Stomach smooth muscle (tissue), 2 donors: Measurements from ENCODE around the gene PPP1R12C.

ENCODE experiments used
- H3K27ac ChIP-seq: one replicate; pipeline ENCODE4 v1.7.0; 2013; ENCODE audit warnings: mild to moderate bottlenecking, low read length, inconsistent platforms
- H3K27me3 ChIP-seq, 2 donors: one replicate each; pipeline ENCODE4 v1.7.0; 2013; ENCODE audit warnings: low read length in 2 of 2; ENCODE audit not compliant: insufficient read depth in 2 of 2, control insufficient read depth in 1 of 2
- H3K36me3 ChIP-seq, 2 donors: one replicate each; pipeline ENCODE4 v1.7.0; 2013; ENCODE audit warnings: low read length in 2 of 2; ENCODE audit not compliant: control insufficient read depth in 2 of 2, insufficient read depth in 2 of 2
- H3K4me1 ChIP-seq: one replicate; pipeline ENCODE4 v1.7.0; 2013; ENCODE audit warnings: low read length; ENCODE audit not compliant: control insufficient read depth, insufficient read depth
- H3K4me3 ChIP-seq, 2 donors: one replicate each; pipeline ENCODE4 v1.7.0; 2013; ENCODE audit warnings: low read length in 2 of 2
- H3K9ac ChIP-seq, 2 donors: one replicate each; pipeline ENCODE4 v1.7.0; 2013; ENCODE audit warnings: low read length in 2 of 2, mild to moderate bottlenecking in 1 of 2
- H3K9me3 ChIP-seq, 2 donors: one replicate each; pipeline ENCODE4 v1.7.0; 2013; ENCODE audit warnings: low read length in 2 of 2; ENCODE audit not compliant: control insufficient read depth in 2 of 2
- donor health status: healthy.
- donor health status: Pancreatic carcinoma.

The PPP1R12C gene

DNA sequence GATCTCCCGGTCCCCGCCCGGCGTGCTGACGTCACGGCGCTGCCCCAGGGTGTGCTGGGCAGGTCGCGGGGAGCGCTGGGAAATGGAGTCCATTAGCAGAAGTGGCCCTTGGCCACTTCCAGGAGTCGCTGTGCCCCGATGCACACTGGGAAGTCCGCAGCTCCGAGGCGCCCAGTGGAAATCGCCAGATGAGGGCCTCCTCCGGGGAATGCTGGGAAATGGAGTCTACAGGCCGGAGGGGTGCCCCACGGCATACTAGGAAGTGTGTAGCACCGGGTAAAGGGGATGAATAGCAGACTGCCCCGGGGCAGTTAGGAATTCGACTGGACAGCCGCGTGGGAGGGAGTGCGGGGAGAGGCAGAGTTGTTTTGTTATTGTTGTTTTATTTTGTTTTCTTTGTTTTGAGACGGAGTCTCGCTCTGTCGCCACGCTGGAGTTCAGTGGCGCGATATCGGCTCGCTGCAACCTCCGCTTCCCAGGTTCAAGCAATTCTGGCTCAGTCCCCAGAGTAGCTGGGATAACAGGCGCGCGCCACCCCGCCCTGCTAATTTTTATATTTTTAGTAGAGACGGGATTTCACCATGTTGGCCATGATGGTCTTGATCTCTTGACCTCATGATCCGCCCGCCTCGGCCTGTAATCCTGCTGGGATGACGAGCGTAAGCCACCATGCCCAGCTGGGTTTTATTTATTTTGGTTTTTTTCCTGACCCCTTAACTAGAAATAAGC, 390 bp upstream of the PPP1R12C start:
- H3K4me3 ChIP-seq: peak overlapping the region; percentile 80 to 90
- no peaks in the 10 kb centered on the region for H3K36me3 ChIP-seq
- no peaks in the 10 kb centered on the region for H3K9me3 ChIP-seq
- no peaks in the 10 kb centered on the region for H3K27me3 ChIP-seq
- peak overlapping the region; percentile 63 to 73 for H3K9ac ChIP-seq
- peak overlapping the region; percentile 58 for H3K27ac ChIP-seq
- peaks cover 45% of the 10 kb centered on the region for H3K4me1 ChIP-seq

- Histone ChIP-seq H3K9me3 (no peaks in the 10 kb centered on the region), H3K27ac (peak overlapping the region; percentile 98), H3K4me3 (peak overlapping the region; percentile 94 to 97), H3K9ac (peak overlapping the region; percentile 95 to 97), H3K27me3 (no peaks in the 10 kb centered on the region), H3K4me1 (peaks cover 59% of the 10 kb centered on the region), H3K36me3 (peaks cover 0 to 3% of the 10 kb centered on the region in 2 donors)
Measured at GRCh38 chr19:55116232-55116858, 1.1 kb downstream of the PPP1R12C start.

- peaks cover 64% of the 10 kb centered on the region for H3K4me1 ChIP-seq
- peak overlapping the region; percentile 98 for H3K27ac ChIP-seq
- H3K9me3 ChIP-seq: no peaks in the 10 kb centered on the region
- peak overlapping the region; percentile 94 to 97 for H3K4me3 ChIP-seq
- no peaks in the 10 kb centered on the region for H3K27me3 ChIP-seq
- peaks cover 0 to 3% of the 10 kb centered on the region in 2 donors for H3K36me3 ChIP-seq
- H3K9ac ChIP-seq: peak overlapping the region; percentile 95 to 97
Measured at GRCh38 chr19:55115446-55116065, 1.9 kb downstream of the PPP1R12C start.

- peak overlapping the region; percentile 82 to 95 for H3K9ac ChIP-seq
- H3K4me3 ChIP-seq: peak overlapping the region in 1 of 2 donors; percentile 97
- H3K4me1 ChIP-seq: peaks cover 70% of the 10 kb centered on the region
Measured at GRCh38 chr19:55114566-55115145, 2.8 kb downstream of the PPP1R12C start.

DNA sequence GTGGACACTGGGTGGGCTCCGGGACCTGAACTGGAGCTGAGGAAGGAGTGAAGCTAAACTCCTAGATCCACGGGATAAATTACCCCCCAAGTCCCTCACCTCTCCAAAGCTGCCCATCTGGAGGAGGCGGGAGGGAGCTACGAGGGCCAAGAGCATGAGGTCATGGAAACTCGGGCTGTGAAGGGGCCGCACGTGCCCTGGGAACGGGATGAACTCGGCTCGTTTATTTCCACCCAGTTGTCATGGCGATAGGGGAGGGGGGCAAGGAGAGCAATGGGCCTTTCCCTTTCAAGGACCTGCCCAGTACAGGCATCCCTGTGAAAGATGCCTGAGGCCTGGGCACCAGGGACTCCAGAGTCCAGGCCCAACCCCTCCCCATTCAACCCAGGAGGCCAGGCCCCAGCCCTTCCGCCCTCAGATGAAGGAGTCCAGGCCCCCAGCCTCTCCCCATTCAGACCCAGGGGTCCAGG, 3.8 kb downstream of the PPP1R12C start:
- Histone ChIP-seq H3K4me3 (peak overlapping the region; percentile 21 to 66), H3K36me3 (peaks cover 0 to 13% of the 10 kb centered on the region in 2 donors), H3K27me3 (no peaks in the 10 kb centered on the region), H3K4me1 (peaks cover 78% of the 10 kb centered on the region), H3K9me3 (no peaks in the 10 kb centered on the region), H3K27ac (peak overlapping the region; percentile 98), H3K9ac (peak overlapping the region; percentile 84 to 95)

More at GRCh38 chr19:55114566-55115145, 2.8 kb downstream of the PPP1R12C start:
- Histone ChIP-seq H3K36me3 (peaks cover 0 to 4% of the 10 kb centered on the region in 2 donors), H3K9me3 (no peaks in the 10 kb centered on the region), H3K27ac (peak overlapping the region; percentile 98), H3K27me3 (no peaks in the 10 kb centered on the region)

DNA sequence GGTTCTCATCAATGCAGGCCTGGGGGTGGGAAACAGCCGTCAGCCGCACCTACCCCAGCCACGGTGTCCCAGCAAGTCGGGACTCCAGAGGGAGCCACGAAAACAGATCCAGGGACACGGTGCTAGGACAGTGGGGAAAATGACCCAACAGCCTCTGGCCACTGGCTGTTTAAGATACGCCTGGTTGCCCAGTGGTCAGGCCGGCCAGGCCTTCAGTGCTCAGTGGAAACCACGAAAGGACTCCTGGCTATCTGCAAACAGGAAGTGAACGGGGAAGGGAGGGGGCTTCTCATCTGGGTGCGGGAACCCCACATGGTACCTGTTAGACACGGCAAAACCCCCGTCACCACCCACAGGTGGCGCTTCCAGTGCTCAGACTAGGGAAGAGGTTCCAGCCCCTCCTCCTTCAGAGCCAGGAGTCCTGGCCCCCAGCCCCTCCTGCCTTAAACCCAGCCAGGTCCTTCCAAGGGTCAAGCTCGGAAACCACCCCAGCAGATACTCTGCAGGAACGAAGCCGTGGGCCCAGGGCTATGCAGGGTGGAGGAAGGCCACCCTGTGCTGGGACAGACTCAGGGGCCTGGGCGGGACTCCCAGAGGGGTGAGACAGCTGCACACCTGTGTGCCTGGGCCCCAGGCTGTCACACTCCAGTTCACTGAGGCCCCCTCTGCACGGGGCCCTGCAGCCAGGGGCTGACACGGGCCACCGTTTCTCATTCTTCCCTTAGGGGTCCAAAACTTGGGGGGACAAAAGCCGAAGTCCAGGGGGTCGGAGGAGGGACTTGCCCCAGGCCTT, 4.5 kb downstream of the PPP1R12C start:
- peak overlapping the region; percentile 56 to 84 for H3K9ac ChIP-seq
- no peaks in the 10 kb centered on the region for H3K27me3 ChIP-seq
- H3K27ac ChIP-seq: peak overlapping the region; percentile 98
- peak overlapping the region; percentile 21 to 66 for H3K4me3 ChIP-seq
- peaks cover 0 to 13% of the 10 kb centered on the region in 2 donors for H3K36me3 ChIP-seq
- no peaks in the 10 kb centered on the region for H3K9me3 ChIP-seq
- H3K4me1 ChIP-seq: peaks cover 73% of the 10 kb centered on the region

GRCh38 chr19:55112246-55112776, 5.1 kb downstream of the PPP1R12C start:
- Histone ChIP-seq H3K36me3 (peaks cover 0 to 13% of the 10 kb centered on the region in 2 donors), H3K4me3 (peak overlapping the region; percentile 21 to 66), H3K9me3 (no peaks in the 10 kb centered on the region), H3K27me3 (no peaks in the 10 kb centered on the region), H3K9ac (peak overlapping the region in 1 of 2 donors; percentile 84), H3K27ac (peak overlapping the region; percentile 98), H3K4me1 (peaks cover 73% of the 10 kb centered on the region)

GRCh38 chr19:55111238-55111831, 6.1 kb downstream of the PPP1R12C start:
- H3K27ac ChIP-seq: peak overlapping the region; percentile 98
- H3K9ac ChIP-seq: peak overlapping the region; percentile 54 to 60
- H3K36me3 ChIP-seq: peaks cover 0 to 17% of the 10 kb centered on the region in 2 donors
- peaks cover 69% of the 10 kb centered on the region for H3K4me1 ChIP-seq
- H3K27me3 ChIP-seq: no peaks in the 10 kb centered on the region
- no peaks in the 10 kb centered on the region for H3K9me3 ChIP-seq
- H3K4me3 ChIP-seq: peak overlapping the region in 1 of 2 donors; percentile 59

DNA sequence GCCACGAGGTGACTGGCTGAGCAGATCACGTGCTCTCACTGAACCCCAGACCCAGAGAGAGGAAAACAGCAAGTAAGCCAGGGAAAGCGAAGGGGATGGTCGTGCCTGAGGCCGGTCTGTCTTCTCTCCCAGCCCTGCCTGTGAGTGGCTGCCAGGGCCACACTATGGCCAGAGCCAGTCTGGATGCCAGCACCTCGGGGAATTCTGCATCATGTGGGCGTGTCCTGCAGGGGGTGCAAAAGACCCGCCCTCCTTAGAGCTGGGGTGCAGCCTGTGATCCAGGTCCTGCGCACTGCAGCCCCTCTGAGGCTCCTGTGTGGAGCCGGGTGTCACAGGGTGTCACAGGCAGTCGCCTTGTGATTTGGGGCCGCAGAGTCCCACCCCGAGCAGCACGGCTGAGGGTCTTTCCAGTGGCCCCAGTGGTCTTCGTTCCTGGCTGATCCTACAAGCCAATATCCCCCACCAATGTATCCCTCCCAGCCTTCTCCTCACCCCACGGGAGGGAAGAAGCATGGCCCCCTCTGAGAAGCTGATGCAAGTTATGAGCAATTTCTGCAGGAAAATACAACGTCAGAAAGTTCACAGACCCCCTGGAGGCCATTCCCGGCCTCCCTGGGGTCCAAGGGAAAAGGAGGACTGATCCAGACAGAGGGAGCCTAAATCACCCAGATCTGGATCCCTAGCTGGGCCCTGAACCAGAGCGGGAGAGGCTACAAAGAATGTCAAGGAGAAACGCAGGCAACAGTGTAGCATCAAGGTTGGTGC, 7.7 kb downstream of the PPP1R12C start:
- Histone ChIP-seq H3K36me3 (peaks cover 4 to 30% of the 10 kb centered on the region in 2 donors), H3K9ac (no peak overlapping the region), H3K4me3 (no peak overlapping the region), H3K27ac (peak overlapping the region; percentile 66), H3K27me3 (no peaks in the 10 kb centered on the region), H3K9me3 (no peaks in the 10 kb centered on the region), H3K4me1 (peaks cover 53% of the 10 kb centered on the region)
